ENCODE measurements around the gene KDM1A.

The KDM1A gene

GRCh38 chr1:23111600-23112535 lies 92.6 kb downstream of the KDM1A start:
- no peak for DNase-seq

DNA sequence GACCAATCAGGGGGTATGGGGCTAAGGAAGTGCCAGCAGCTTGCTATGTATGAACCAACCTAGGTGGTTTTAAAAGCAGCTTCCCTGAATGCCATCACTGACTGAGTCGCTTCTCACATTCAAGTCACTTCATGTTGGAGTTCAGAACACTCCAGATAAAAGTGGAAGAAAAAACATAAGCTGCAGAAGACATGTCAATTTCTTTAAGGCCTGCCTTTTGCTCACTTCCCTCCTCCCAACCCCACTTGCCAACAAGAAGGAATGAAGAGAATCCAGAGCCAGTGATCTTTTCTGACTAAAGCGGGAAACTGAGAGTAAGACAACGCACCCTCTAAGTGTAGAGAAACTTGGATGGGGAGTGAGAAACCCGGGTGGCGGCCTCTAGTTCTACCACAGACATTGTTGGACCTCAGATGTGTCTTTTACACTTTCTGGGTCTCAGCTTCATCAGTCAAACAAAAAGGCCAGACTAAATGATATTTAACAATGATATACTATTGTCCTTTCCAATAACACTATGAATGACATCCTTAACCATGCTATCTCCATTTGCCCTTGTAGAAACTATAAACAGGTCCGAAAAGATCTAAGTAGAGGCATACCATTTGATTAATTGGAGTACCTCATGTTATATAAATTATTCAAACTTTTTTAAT lies 95.3 kb downstream of the KDM1A start:
- no peak for DNase-seq

DNA sequence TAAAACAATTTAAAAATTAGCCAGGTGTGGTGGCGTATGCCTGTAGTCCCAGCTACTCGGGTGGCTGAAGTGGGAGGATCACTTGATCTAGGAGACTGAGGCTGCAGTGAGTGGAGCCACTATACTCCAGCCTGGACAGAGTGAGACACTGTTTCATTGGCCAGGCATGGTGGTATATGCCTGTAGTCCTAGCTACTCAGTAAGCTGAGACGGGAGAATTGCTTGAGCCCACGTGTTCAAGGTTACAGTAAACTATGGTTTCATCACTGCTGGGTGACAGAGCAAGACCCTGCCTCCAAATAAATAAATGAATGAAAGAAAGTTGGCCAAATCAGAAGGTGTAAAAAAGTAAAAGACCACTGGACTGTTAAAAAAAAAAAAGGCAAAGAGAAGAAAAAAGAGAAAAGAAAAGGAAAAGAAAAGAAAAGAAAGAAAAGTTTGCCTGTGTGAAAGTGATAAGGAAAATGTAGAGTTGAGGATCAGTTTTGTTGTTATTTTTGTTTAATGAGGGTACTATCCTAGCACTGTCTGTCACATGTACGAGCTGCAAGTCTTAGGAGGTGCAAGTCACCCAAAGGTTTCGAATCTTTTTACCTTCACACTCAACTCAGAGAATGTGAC lies 97.1 kb downstream of the KDM1A start:
- DNase-seq: no peak

DNA sequence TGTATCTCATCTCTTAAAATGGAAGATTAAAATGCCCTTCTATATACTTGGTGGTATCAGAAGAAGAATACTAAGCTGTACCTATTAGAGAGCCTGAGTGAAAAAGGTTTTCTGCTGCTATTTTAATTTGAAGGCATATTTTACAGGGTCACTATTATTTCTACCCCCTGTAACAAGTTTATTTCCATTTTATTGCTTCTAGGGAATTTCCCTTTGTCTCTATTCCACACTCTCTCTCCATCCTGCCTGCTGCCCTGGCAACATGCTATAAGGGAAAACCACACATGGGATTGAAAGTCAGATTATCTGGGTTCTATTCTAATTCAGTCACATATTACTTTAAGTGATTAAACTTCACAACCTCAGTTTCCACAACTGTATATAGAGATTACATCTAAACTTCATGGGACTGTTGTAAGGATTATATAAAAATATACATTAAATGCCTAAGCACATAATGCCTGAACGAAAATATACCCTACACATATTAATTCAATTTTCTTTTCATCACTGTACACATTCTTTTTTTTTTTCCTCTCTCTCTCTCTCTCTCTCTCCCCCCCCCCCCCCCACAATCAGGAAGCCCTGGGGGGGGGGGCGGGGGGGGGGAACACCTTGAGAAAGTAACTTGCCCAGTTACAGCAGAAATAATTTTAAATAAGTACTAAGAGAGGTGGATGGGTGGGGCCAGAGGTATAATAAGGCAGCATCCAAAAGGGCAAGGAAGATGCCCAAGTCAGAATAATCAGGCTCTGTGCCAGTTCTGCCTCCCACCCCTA lies 97.8 kb downstream of the KDM1A start:
- no peak for DNase-seq

DNA sequence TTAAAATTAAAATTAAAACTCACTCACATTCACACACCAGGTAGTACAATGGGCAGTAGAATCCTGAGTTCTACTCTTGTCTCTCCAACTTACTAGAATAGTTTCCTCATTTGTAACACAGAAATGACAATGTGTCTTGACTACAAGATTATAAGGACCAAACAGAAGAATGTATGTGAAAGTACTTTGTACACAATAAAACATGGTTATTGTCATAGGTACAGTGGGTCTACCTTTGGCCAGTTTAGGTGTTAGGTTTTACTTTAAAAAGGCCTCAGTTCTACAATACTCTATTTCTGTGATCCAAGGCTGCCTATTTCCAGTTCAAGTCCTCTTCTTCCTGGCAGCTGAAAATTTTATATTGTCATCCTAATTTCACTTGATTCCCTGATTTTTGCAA lies 99.1 kb downstream of the KDM1A start:
- DNase-seq: no peak

GRCh38 chr1:23118957-23119792 lies 99.9 kb downstream of the KDM1A start:
- DNase-seq: peak; percentile 14 to 70 (median 48)

- DNase-seq: no peak
These were observed 101.1 kb downstream of the KDM1A start for GRCh38 chr1:23120383-23120782.

DNA sequence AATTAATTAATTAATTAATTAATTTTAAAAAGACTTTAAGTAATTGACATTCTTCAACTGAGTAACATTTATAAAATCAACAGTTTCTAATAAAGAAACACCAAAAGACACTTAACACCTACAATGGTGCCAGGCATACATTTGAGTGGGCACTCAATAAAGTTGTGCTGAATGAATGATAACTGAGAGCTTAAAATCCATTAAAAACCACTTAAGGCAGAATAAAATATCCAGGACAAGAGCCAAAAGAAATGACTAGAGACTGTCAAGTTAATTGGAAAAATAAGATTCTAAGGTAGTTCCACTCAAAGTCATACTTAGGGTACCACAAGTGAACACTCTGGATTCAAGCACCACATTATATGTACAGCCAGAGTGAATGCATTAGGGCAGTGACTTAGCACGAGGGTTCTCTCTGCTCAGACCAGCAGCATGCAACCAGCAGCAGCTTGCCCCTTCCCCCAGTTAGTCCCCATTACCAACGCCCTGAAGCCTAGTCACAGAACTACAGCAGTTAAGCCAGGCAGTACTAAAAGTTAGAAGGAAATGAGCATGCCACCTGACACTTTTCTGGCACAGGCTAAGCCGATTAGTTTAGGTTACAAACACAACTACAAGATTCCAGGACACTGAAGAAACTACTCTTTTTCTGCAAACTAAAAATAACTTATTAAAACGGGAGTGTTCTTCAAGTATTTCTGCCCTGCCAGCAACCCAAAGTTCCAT lies 102.9 kb downstream of the KDM1A start:
- no peak for DNase-seq

- DNase-seq: no peak
These were observed 103.5 kb downstream of the KDM1A start for GRCh38 chr1:23122796-23123195.

DNA sequence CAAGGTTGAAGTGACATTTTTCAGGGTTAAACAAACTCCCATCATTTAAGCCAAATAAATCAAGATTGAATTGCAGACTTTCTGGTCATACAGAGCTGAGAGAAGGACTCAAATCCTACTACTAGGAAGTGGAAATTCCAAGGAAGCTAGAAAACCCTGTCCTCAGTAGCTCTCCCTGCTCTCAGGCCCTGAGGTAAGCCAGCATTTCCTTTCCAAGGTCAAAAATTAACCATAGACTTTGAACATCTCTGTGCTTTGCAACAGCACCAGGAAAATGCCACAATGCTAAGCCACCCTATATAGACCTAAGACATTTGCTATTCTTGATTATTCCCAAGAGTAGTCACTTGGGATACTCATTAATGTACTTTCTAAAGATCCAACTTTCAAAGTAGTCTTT lies 104.3 kb downstream of the KDM1A start:
- no peak for DNase-seq

- DNase-seq: no peak
These were observed 105.2 kb downstream of the KDM1A start for GRCh38 chr1:23124259-23125026.

GRCh38 chr1:23125489-23125888 lies 106.2 kb downstream of the KDM1A start:
- DNase-seq: no peak

- DNase-seq: no peak
These were observed 106.9 kb downstream of the KDM1A start for GRCh38 chr1:23126200-23126599.

DNA sequence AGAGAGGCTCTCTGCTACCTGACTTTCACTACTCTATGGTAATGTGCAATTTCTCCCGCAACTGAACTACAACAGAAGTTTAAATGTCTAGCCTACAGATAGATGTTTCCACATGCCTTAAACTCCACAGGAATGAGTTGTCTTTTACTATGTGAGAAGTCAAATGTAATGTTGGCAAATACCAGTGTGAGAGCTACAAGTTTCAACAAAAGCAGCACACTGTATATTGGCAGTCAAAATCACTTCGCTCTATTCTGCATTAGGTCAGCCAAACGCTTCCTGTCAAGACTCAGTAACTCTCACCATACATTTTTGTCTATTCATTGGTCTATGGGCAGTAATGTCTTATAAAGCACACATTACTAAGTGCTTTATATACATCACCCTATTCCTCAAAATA lies 107.5 kb downstream of the KDM1A start:
- no peak for DNase-seq

DNA sequence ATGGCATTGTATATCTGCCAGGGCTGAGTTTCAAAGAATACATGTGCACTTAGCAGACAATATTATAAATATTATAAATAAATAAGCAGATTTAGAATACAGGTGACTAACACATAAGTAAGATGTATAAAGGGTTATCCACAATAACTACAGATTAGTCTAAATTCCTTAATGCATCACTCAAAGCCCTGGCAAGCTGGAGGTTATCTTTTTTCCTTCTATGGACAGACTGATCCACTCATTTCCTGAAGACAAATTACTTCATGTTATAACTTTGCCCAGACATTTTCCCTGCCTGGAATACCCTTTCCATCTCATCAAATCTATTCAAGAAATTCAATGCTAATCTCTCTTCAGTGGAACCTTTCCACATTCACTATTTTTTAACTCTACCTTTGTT lies 110.6 kb downstream of the KDM1A start:
- DNase-seq: no peak

DNA sequence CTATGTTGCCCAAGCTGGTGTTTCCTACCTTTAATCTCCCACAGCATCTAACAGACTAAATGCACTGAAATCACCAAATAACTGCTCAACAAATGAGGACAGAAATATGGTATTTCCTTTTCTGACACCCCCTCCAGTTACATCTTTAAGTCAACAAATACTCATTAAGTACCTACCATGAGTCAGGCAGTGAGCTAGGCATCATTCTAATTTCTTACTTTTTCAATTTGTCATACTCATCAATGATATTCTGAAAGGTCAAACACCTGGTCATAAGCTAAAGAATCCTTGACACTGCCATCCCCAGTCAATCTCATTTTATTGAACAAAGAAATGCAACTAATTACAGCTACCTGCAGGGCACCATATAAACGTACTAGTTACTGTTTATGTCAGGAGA lies 112.8 kb downstream of the KDM1A start:
- DNase-seq: no peak

Measured in T-helper 1 cell (primary cell).